GM21381 (cell line): ENCODE measurements around the gene TTC23.

Experiments
- ATAC-seq: cut with Tn5 transposase; IDR thresholded peaks from one replicate; pipeline ENCODE4 v1.9.1; 2021; ENCODE audit warnings: mild to moderate bottlenecking, moderate library complexity; ENCODE audit not compliant: unreplicated experiment

TTC23 gene

GRCh38 chr15:99249270-99249841, at the start of gene TTC23:
TSS of gene TTC23 (minus strand) at chr15:99249581. CDS start at chr15:99228712, 20,869 bp downstream.
- no peak for ATAC-seq

GRCh38 chr15:99296386-99296785, 47.0 kb upstream of the TTC23 start:
- no peak for ATAC-seq

GRCh38 chr15:99295840-99296239, 46.5 kb upstream of the TTC23 start:
- ATAC-seq = no peak

GRCh38 chr15:99291643-99292042, 42.3 kb upstream of the TTC23 start:
- no peak for ATAC-seq

GRCh38 chr15:99283717-99284116, 34.3 kb upstream of the TTC23 start:
- no peak for ATAC-seq

GRCh38 chr15:99282586-99282985, 33.2 kb upstream of the TTC23 start:
- ATAC-seq = no peak

- no peak for ATAC-seq
These were observed 32.7 kb upstream of the TTC23 start for GRCh38 chr15:99282121-99282520.

GRCh38 chr15:99279827-99280226, 30.4 kb upstream of the TTC23 start:
- no peak for ATAC-seq

GRCh38 chr15:99279290-99279689, 29.9 kb upstream of the TTC23 start:
- ATAC-seq = no peak

- no peak for ATAC-seq
These were observed 26.2 kb upstream of the TTC23 start for GRCh38 chr15:99275525-99276128.

GRCh38 chr15:99275061-99275460, 25.7 kb upstream of the TTC23 start:
- no peak for ATAC-seq

- ATAC-seq = no peak
These were observed 24.4 kb upstream of the TTC23 start for GRCh38 chr15:99273801-99274200.

- ATAC-seq = no peak
These were observed 19.1 kb upstream of the TTC23 start for GRCh38 chr15:99268431-99268830.

GRCh38 chr15:99267957-99268356, 18.6 kb upstream of the TTC23 start:
- no peak for ATAC-seq

- ATAC-seq = no peak
These were observed 16.2 kb upstream of the TTC23 start for GRCh38 chr15:99265541-99266070.

GRCh38 chr15:99264125-99264524, 14.7 kb upstream of the TTC23 start:
- ATAC-seq = no peak

GRCh38 chr15:99257107-99257750, 7.8 kb upstream of the TTC23 start:
- no peak for ATAC-seq

- no peak for ATAC-seq
These were observed 4.2 kb upstream of the TTC23 start for GRCh38 chr15:99253381-99254090.

GRCh38 chr15:99252326-99252725, 2.9 kb upstream of the TTC23 start:
- ATAC-seq = no peak

GRCh38 chr15:99250857-99251841, 1.8 kb upstream of the TTC23 start, which contains the start of gene LRRC28:
TSS of gene LRRC28 (plus strand) at chr15:99251481. CDS start at chr15:99255958, 4,477 bp downstream.
- peak; percentile 90 for ATAC-seq
